DND-41 (cell line): ENCODE results near the gene A3GALT2.

ENCODE experiments used
- ATAC-seq: fragments of 200-7000 bp; cut with Tn5 transposase; 3 replicates; pipeline ENCODE4 v1.9.1; 2021; ENCODE audit warnings: low read depth; ENCODE audit not compliant: insufficient read depth
- DNase-seq: peaks from one replicate; pipeline ENCODE4 v3.0.0-alpha.2; 2020
- H2AFZ ChIP-seq: 2 replicates; pipeline ENCODE4 v1.6.0; 2012; ENCODE audit warnings: low read depth, low read length
- H3K27ac ChIP-seq: 2 replicates; pipeline ENCODE4 v1.5.1; 2012; ENCODE audit warnings: low read length, inconsistent platforms
- H3K27me3 ChIP-seq: fragments of 200-600 bp; sonication (generic); 2 replicates; pipeline ENCODE4 v1.6.0; 2012; ENCODE audit warnings: low read length, mild to moderate bottlenecking, inconsistent platforms; ENCODE audit not compliant: insufficient read depth, poor library complexity
- H3K36me3 ChIP-seq: 2 replicates; pipeline ENCODE4 v1.5.1; 2012; ENCODE audit warnings: low read length, inconsistent platforms; ENCODE audit not compliant: insufficient read depth
- H3K4me1 ChIP-seq: 2 replicates; pipeline ENCODE4 v1.5.1; 2012; ENCODE audit warnings: mild to moderate bottlenecking, low read length; ENCODE audit not compliant: insufficient read depth
- H3K4me2 ChIP-seq: 2 replicates; pipeline ENCODE4 v1.6.0; 2012; ENCODE audit warnings: mild to moderate bottlenecking, moderate library complexity, low read length, inconsistent platforms; ENCODE audit not compliant: insufficient read depth
- H3K4me3 ChIP-seq, 2 experiments: fragments of 200-600 bp in 1 of 2; shearing (Covaris generic) in 1 of 2; 2 replicates each; pipeline ENCODE4 v1.5.1; 2012 to 2016; ENCODE audit warnings: inconsistent platforms in 2 of 2, low read length in 2 of 2, mild to moderate bottlenecking in 2 of 2, low read depth in 1 of 2, moderate library complexity in 1 of 2
- H3K79me2 ChIP-seq: 2 replicates; pipeline ENCODE4 v1.6.0; 2012; ENCODE audit warnings: low read length, inconsistent platforms; ENCODE audit not compliant: insufficient read depth
- H3K9ac ChIP-seq: 2 replicates; pipeline ENCODE4 v1.6.0; 2012; ENCODE audit warnings: low read depth, mild to moderate bottlenecking, inconsistent platforms, low read length, moderate library complexity
- H3K9me3 ChIP-seq: 2 replicates; pipeline ENCODE4 v1.5.1; 2012; ENCODE audit warnings: low read length, moderate library complexity, mild to moderate bottlenecking, inconsistent platforms; ENCODE audit not compliant: insufficient read depth, severe bottlenecking
- H4K20me1 ChIP-seq: 2 replicates; pipeline ENCODE4 v1.6.0; 2012; ENCODE audit warnings: low read length; ENCODE audit not compliant: insufficient read depth
- EZH2 ChIP-seq: IDR thresholded peaks from 3 replicates; pipeline ENCODE4 v1.6.1; 2012; ENCODE audit warnings: borderline replicate concordance, low read depth, mild to moderate bottlenecking, moderate library complexity, low read length, inconsistent platforms; ENCODE audit not compliant: severe bottlenecking
- TF ChIP-seq, protein P1 (sequence below): IDR thresholded peaks from 2 replicates; pipeline ENCODE4 v1.5.1; 2012; ENCODE audit warnings: borderline replicate concordance, low read length, moderate library complexity, mild to moderate bottlenecking; ENCODE audit not compliant: poor library complexity, severe bottlenecking; ENCODE audit errors: extremely low read depth

The A3GALT2 gene

DNA sequence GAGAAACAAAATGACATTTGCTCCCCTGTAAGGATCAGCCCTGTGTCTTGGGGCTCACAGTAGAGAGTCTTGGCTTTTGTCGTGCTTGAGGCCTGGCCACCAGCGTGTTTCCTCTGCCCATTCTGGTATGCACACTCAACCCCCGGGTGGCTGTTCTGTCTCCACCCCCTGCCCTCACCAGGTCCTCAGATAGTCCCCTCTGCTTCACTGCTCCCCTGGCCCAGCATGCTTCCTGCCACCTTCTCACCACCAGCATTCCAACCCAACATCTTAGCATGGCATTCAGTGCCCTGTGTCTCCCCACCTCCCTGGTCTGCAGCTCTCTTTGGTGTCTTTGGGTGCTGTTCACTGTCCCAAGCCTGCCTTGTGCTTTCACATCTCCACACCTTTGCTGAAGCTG lies 48.4 kb downstream of the A3GALT2 start:
- H3K9me3 ChIP-seq = no peaks in the 10 kb centered on the region
- TF ChIP-seq, protein P1, sequence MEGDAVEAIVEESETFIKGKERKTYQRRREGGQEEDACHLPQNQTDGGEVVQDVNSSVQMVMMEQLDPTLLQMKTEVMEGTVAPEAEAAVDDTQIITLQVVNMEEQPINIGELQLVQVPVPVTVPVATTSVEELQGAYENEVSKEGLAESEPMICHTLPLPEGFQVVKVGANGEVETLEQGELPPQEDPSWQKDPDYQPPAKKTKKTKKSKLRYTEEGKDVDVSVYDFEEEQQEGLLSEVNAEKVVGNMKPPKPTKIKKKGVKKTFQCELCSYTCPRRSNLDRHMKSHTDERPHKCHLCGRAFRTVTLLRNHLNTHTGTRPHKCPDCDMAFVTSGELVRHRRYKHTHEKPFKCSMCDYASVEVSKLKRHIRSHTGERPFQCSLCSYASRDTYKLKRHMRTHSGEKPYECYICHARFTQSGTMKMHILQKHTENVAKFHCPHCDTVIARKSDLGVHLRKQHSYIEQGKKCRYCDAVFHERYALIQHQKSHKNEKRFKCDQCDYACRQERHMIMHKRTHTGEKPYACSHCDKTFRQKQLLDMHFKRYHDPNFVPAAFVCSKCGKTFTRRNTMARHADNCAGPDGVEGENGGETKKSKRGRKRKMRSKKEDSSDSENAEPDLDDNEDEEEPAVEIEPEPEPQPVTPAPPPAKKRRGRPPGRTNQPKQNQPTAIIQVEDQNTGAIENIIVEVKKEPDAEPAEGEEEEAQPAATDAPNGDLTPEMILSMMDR = no peak
- TF ChIP-seq EZH2 = no peak
- ATAC-seq (no peak), DNase-seq (no peak)
- H3K27ac ChIP-seq = no peak overlapping the region
- H3K4me1 ChIP-seq = no peaks in the 10 kb centered on the region
- no peak overlapping the region for H3K9ac ChIP-seq
- peaks cover 60% of the 10 kb centered on the region for H4K20me1 ChIP-seq
- H3K27me3 ChIP-seq = no peaks in the 10 kb centered on the region
- no peak overlapping the region for H3K4me3 ChIP-seq
- H3K4me2 ChIP-seq = no peak overlapping the region
- peaks cover 62% of the 10 kb centered on the region for H3K79me2 ChIP-seq
- peaks cover 77% of the 10 kb centered on the region for H3K36me3 ChIP-seq
- H2AFZ ChIP-seq = no peak overlapping the region

GRCh38 chr1:33271666-33272505 lies 49.0 kb downstream of the A3GALT2 start:
- DNase-seq (no peak), ATAC-seq (no peak)
- Histone ChIP-seq H3K79me2 (peaks cover 69% of the 10 kb centered on the region), H3K4me2 (no peak overlapping the region), H2AFZ (no peak overlapping the region), H3K4me3 (no peak overlapping the region), H3K9me3 (no peaks in the 10 kb centered on the region), H3K36me3 (peaks cover 74% of the 10 kb centered on the region), H3K27ac (no peak overlapping the region), H3K9ac (no peak overlapping the region), H4K20me1 (peaks cover 60% of the 10 kb centered on the region), H3K27me3 (no peaks in the 10 kb centered on the region), H3K4me1 (no peaks in the 10 kb centered on the region)
- TF ChIP-seq EZH2 = no peak
- TF ChIP-seq, protein P1 = no peak

DNA sequence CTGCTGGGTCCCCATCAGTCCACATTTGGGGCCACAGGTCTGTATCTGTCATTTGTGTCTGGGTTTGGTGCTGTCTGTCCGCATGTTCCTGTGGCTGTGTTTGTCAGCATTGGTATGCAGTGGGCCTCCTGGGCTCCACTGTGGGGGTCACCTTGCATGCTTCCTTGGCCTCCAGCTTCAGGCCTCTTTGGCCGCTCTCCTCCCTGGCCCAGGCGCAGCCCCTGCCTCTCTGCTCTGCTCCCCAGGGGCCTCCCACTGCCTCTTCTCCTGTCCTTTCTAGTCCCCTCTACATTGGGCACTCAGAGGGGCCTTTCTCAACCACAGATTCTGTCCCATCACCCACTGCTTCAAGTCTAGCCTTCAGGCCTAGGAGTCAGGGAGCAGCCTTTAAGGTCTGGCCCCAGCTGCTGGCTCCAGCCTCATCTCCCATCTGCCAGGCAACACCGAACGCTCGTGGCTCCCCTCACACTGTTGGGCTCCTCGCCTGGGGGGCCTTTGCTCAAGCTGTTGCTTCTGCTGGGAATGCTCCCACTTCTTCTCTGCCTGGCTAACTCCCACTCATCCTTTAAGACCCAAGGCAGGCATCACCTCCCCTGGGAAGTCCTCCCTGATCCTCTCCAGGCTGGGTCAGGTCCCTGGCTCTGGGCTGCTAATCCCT lies 50.0 kb downstream of the A3GALT2 start:
- Histone ChIP-seq H4K20me1 (peaks cover 69% of the 10 kb centered on the region), H3K27ac (no peak overlapping the region), H3K4me2 (no peak overlapping the region), H3K4me3 (no peak overlapping the region), H3K4me1 (no peaks in the 10 kb centered on the region), H3K9ac (no peak overlapping the region), H3K36me3 (peaks cover 70% of the 10 kb centered on the region), H3K79me2 (peaks cover 78% of the 10 kb centered on the region), H2AFZ (no peak overlapping the region), H3K27me3 (no peaks in the 10 kb centered on the region), H3K9me3 (no peaks in the 10 kb centered on the region)
- TF ChIP-seq, protein P1 = no peak
- TF ChIP-seq EZH2 = no peak
- DNase-seq = no peak
- ATAC-seq = no peak
